K562 (cell line): ENCODE measurements around the gene ARHGAP25. TPM values are rescaled to one million over a fixed set of nuclear protein-coding genes. Genes with fewer than 3 reads are reported as not detected.

ENCODE experiments used
- ATAC-seq: fragments of 200-7000 bp; cut with Tn5 transposase; 3 replicates; pipeline ENCODE4 v1.9.1; 2020; ENCODE audit warnings: moderate library complexity
- BruUV-seq: library from RNA; stranded (reverse); fragments of 400-500 nt; replicated peaks from 2 replicates; lab custom pipeline; 2021; lab: Mats Ljungman, UMichigan
- CTCF ChIA-PET: fragments of 300-600 bp; formaldehyde crosslinking; extraction: SDS; loops from one replicate; lab custom pipeline; 2021; ENCODE audit warnings: low intra/inter-chr PET ratio; lab: Yijun Ruan, JAX
- POLR2A ChIA-PET: fragments of 300-600, 350-650 bp; sonication (Branson Sonifier 250); formaldehyde crosslinking; extraction: SDS; loops from one replicate; lab custom pipeline; 2021; ENCODE audit warnings: antibody characterized with exemption, inconsistent platforms; lab: Yijun Ruan, JAX
- DNase-seq, 4 experiments: peaks; one replicate each; pipeline versions ENCODE4 v3.0.0 to v3.0.0-alpha.2; 2011 to 2018; ENCODE audit warnings: low spot score in 3 of 4, mixed read lengths in 3 of 4; ENCODE audit errors: extremely low read depth in 1 of 4
- FAIRE-seq: peaks from 2 replicates; lab custom pipeline; 2011; peaks lifted over from hg19 to GRCh38; lab: Jason Lieb, UNC
- H2AFZ ChIP-seq: 2 replicates; pipeline ENCODE4 v1.6.0; 2011; ENCODE audit warnings: low read depth, low read length, control low read depth, inconsistent platforms
- H3K27ac ChIP-seq: fragments of 200-600 bp; 3 replicates; pipeline ENCODE4 v1.8.0; 2011; ENCODE audit warnings: low read depth, mild to moderate bottlenecking, control low read depth, inconsistent platforms, low read length, moderate library complexity, mixed read lengths; ENCODE audit errors: extremely low read depth
- H3K27me3 ChIP-seq, 2 experiments: fragments of 300-600 bp in 1 of 2; 2 replicates in 1 of 2; 3 replicates in 1 of 2; pipeline versions ENCODE4 v1.6.0 to v1.8.0; 2011; ENCODE audit warnings: inconsistent platforms in 2 of 2, low read length in 2 of 2, mild to moderate bottlenecking in 1 of 2, mixed read lengths in 1 of 2, moderate library complexity in 1 of 2; ENCODE audit not compliant: control insufficient read depth in 2 of 2, insufficient read depth in 2 of 2
- H3K36me3 ChIP-seq: fragments of 300-600 bp; 3 replicates; pipeline ENCODE4 v1.8.0; 2011; ENCODE audit warnings: mild to moderate bottlenecking, low read length, inconsistent platforms; ENCODE audit not compliant: control insufficient read depth, insufficient read depth
- H3K4me1 ChIP-seq, 2 experiments: fragments of 200-600 bp in 1 of 2; replicated peaks in 1 of 2; 2 replicates in 1 of 2; 3 replicates in 1 of 2; pipeline versions ENCODE4 v1.5.1 to v1.8.0; 2011; ENCODE audit warnings: inconsistent platforms in 2 of 2, low read length in 2 of 2, mild to moderate bottlenecking in 1 of 2, mixed read lengths in 1 of 2, moderate library complexity in 1 of 2; ENCODE audit not compliant: control insufficient read depth in 2 of 2, insufficient read depth in 2 of 2
- H3K4me2 ChIP-seq: 2 replicates; pipeline ENCODE4 v1.6.1; 2011; ENCODE audit warnings: low read length, control low read depth, inconsistent platforms, mixed read lengths; ENCODE audit not compliant: insufficient read depth
- H3K4me3 ChIP-seq: fragments of 200-600 bp; sonication (generic), shearing (Covaris generic); 2 replicates; pipeline ENCODE4 v1.5.1; 2016; ENCODE audit warnings: control low read depth, inconsistent platforms
- H3K79me2 ChIP-seq: fragments of 200-600 bp; 3 replicates; pipeline ENCODE4 v1.8.0; 2011; ENCODE audit warnings: low read length, inconsistent platforms; ENCODE audit not compliant: control insufficient read depth, insufficient read depth
- H3K9ac ChIP-seq, 2 experiments: 2 replicates each; pipeline versions ENCODE4 v1.6.0 to v1.6.1; 2011; ENCODE audit warnings: low read depth in 2 of 2, low read length in 2 of 2, control low read depth in 1 of 2, inconsistent platforms in 1 of 2, mild to moderate bottlenecking in 1 of 2, mixed read lengths in 1 of 2; ENCODE audit not compliant: insufficient read depth in 1 of 2
- H3K9me1 ChIP-seq: one replicate; pipeline ENCODE4 v1.6.0; 2011; ENCODE audit warnings: inconsistent platforms, mild to moderate bottlenecking, low read length, moderate library complexity; ENCODE audit not compliant: control insufficient read depth, insufficient read depth
- H3K9me3 ChIP-seq: replicated peaks from 2 replicates; pipeline ENCODE4 v1.5.1; 2011; ENCODE audit warnings: low read depth, low read length, inconsistent platforms; ENCODE audit not compliant: control insufficient read depth, insufficient read depth
- H4K20me1 ChIP-seq: replicated peaks from 2 replicates; pipeline ENCODE4 v1.6.1; 2011; ENCODE audit warnings: low read length, inconsistent platforms, mixed read lengths; ENCODE audit not compliant: control insufficient read depth, insufficient read depth
- MYC ChIP-seq, 2 experiments: fragments of 250-450 bp in 1 of 2; sonication (Bioruptor Pico) in 1 of 2; IDR thresholded peaks; 2 replicates each; pipeline versions ENCODE4 v1.5.1 to v1.6.1; 2012 to 2021; ENCODE audit warnings: low read depth in 2 of 2, borderline replicate concordance in 1 of 2, improper control_type of control experiment in 1 of 2, low read length in 1 of 2, mild to moderate bottlenecking in 1 of 2, moderate library complexity in 1 of 2
- WGBS: fragments of 100-300 bp; shearing (Covaris generic); methylation state at CpG from one replicate; pipeline ENCODE4 v1.1.6; 2016; ENCODE audit warnings: low coverage, mixed read lengths; ENCODE audit not compliant: insufficient coverage; ENCODE audit errors: missing lambda C conversion rate; 5-methylcytosine and 5-hydroxymethylcytosine counted together
- in situ Hi-C: fragments of 300-500 bp; cut with MboI; formaldehyde crosslinking; loops from 4 replicates; pipeline ENCODE4 v1.15.0; 2018; ENCODE audit warnings: inconsistent platforms, mixed read lengths
- intact Hi-C: fragments of 100-400 bp; cut with micrococcal nuclease; formaldehyde crosslinking; loops from 2 replicates; pipeline ENCODE4 v1.14.2; 2022
- polyA plus RNA-seq, 8 experiments: library from polyadenylated mRNA; depleted of rRNA in 4 of 8; stranded (reverse) in 5 of 8; unstranded in 3 of 8; fragments of >200 nt; fragmentation: Nextera tagmentation in 2 of 8; fragmentation: Illumina TruSeq in 1 of 8; extraction: Ambion mirVana in 2 of 8; extraction: Trizol in 1 of 8; gene quantifications; 2 replicates each; pipeline versions ENCODE4 v1.2.1 to v1.2.3, GENCODE V29; 2011 to 2014; ENCODE audit warnings: inconsistent platforms in 1 of 8, missing spikeins in 1 of 8
- total RNA-seq, 7 experiments: library from RNA; depleted of rRNA in 6 of 7; stranded (reverse); fragments of >200 nt in 6 of 7; fragmentation: Illumina TruSeq in 2 of 7; extraction: Trizol in 2 of 7; gene quantifications; 2 replicates each; pipeline versions ENCODE4 v1.2.1 to v1.2.3, GENCODE V29; 2011 to 2021; ENCODE audit warnings: low replicate concordance in 1 of 7
- TF ChIP-seq, protein P1 (sequence below): sonication (generic); formaldehyde crosslinking; IDR thresholded peaks from 2 replicates; pipeline ENCODE4 v1.8.0; 2022; ENCODE audit warnings: missing genetic modification reagents, mild to moderate bottlenecking, borderline replicate concordance
- TF ChIP-seq, protein P2 (sequence below): fragments of 450-650 bp; IDR thresholded peaks from 2 replicates; pipeline ENCODE4 v1.6.1; 2016; ENCODE audit warnings: mild to moderate bottlenecking, moderate library complexity
- TF ChIP-seq, protein P3 (sequence below), 3 experiments: IDR thresholded peaks in 2 of 3; conservative IDR thresholded peaks in 1 of 3; 2 replicates each; pipeline ENCODE4 v1.5.1; 2011 to 2012; ENCODE audit warnings: low read length in 3 of 3, mild to moderate bottlenecking in 3 of 3, control low read depth in 2 of 3, improper control_type of control experiment in 1 of 3, inconsistent platforms in 1 of 3, low read depth in 1 of 3, mixed read lengths in 1 of 3, moderate library complexity in 1 of 3; ENCODE audit not compliant: insufficient read depth in 2 of 3

Gene ARHGAP25
- total and polyA plus RNA-seq, 9 of the 15 experiments (the other 6 are each of a cell fraction or from before 2014, with no cell fraction given) = 4.9 to 14.8 (median 10.7) TPM

DNA sequence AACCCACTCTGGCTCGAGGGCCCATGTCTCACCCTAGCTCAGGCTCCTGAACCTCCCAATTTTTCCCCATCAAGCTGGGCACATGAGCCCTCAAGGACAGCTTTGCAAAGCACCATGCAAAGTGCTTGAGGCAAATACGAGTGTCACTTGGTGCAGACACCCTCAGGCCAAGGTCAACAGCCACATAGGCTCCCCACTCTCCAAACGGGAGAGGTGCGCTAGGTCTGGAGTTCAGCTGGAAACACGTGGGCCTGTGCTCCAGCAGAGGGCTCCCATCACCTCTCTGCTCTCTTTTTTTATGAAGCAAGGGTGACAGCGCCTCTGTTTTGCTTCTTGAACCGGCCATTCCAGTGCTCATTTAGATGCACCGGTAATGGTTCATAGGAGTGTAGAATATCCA is 11.9 kb upstream of the ARHGAP25 start:
- Histone ChIP-seq H3K27ac (no peak overlapping the region), H3K9me1 (no peaks in the 10 kb centered on the region), H2AFZ (peak overlapping the region; percentile 34; the same call in 1 of the 2 replicates), H4K20me1 (no peaks in the 10 kb centered on the region), H3K79me2 (no peaks in the 10 kb centered on the region), H3K4me1 (peaks cover 0 to 9% of the 10 kb centered on the region in 2 experiments; a peak in 4 of 5 replicates), H3K9me3 (no peaks in the 10 kb centered on the region), H3K9ac (no peak overlapping the region), H3K4me3 (no peak overlapping the region), H3K27me3 (no peaks in the 10 kb centered on the region), H3K36me3 (no peaks in the 10 kb centered on the region), H3K4me2 (no peak overlapping the region)
- in situ Hi-C loops (no loop called here), intact Hi-C loops (no loop called here)
- BruUV-seq = no TSS peak
- FAIRE-seq (peak; percentile 79), DNase-seq (peak; percentile 26 to 50 (median 31)), ATAC-seq (peak; percentile 87)
- ChIA-PET CTCF (no interaction called here), POLR2A (interaction anchor here (0.5 to 2.3 kb wide), 5 partner anchors 11 to 249 kb away, joined by 3 to 7 read pairs (median 4); no protein-coding TSS in a partner anchor)
- WGBS = 38% methylated on average over 8 of the region's 8 CpGs
- TF ChIP-seq MYC (IDR thresholded peaks at IDR 0.05; ENCODE audit: low read depth, low read length) (peak; percentile 50; the same call in 1 of the 2 replicates), MYC (CRISPR knock-in tag; IDR thresholded peaks at IDR 0.05; ENCODE audit: borderline replicate concordance, low read depth) (no peak)
- TF ChIP-seq, protein P1, sequence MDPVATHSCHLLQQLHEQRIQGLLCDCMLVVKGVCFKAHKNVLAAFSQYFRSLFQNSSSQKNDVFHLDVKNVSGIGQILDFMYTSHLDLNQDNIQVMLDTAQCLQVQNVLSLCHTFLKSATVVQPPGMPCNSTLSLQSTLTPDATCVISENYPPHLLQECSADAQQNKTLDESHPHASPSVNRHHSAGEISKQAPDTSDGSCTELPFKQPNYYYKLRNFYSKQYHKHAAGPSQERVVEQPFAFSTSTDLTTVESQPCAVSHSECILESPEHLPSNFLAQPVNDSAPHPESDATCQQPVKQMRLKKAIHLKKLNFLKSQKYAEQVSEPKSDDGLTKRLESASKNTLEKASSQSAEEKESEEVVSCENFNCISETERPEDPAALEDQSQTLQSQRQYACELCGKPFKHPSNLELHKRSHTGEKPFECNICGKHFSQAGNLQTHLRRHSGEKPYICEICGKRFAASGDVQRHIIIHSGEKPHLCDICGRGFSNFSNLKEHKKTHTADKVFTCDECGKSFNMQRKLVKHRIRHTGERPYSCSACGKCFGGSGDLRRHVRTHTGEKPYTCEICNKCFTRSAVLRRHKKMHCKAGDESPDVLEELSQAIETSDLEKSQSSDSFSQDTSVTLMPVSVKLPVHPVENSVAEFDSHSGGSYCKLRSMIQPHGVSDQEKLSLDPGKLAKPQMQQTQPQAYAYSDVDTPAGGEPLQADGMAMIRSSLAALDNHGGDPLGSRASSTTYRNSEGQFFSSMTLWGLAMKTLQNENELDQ (CRISPR knock-in tag) = no peak
- TF ChIP-seq, protein P2, sequence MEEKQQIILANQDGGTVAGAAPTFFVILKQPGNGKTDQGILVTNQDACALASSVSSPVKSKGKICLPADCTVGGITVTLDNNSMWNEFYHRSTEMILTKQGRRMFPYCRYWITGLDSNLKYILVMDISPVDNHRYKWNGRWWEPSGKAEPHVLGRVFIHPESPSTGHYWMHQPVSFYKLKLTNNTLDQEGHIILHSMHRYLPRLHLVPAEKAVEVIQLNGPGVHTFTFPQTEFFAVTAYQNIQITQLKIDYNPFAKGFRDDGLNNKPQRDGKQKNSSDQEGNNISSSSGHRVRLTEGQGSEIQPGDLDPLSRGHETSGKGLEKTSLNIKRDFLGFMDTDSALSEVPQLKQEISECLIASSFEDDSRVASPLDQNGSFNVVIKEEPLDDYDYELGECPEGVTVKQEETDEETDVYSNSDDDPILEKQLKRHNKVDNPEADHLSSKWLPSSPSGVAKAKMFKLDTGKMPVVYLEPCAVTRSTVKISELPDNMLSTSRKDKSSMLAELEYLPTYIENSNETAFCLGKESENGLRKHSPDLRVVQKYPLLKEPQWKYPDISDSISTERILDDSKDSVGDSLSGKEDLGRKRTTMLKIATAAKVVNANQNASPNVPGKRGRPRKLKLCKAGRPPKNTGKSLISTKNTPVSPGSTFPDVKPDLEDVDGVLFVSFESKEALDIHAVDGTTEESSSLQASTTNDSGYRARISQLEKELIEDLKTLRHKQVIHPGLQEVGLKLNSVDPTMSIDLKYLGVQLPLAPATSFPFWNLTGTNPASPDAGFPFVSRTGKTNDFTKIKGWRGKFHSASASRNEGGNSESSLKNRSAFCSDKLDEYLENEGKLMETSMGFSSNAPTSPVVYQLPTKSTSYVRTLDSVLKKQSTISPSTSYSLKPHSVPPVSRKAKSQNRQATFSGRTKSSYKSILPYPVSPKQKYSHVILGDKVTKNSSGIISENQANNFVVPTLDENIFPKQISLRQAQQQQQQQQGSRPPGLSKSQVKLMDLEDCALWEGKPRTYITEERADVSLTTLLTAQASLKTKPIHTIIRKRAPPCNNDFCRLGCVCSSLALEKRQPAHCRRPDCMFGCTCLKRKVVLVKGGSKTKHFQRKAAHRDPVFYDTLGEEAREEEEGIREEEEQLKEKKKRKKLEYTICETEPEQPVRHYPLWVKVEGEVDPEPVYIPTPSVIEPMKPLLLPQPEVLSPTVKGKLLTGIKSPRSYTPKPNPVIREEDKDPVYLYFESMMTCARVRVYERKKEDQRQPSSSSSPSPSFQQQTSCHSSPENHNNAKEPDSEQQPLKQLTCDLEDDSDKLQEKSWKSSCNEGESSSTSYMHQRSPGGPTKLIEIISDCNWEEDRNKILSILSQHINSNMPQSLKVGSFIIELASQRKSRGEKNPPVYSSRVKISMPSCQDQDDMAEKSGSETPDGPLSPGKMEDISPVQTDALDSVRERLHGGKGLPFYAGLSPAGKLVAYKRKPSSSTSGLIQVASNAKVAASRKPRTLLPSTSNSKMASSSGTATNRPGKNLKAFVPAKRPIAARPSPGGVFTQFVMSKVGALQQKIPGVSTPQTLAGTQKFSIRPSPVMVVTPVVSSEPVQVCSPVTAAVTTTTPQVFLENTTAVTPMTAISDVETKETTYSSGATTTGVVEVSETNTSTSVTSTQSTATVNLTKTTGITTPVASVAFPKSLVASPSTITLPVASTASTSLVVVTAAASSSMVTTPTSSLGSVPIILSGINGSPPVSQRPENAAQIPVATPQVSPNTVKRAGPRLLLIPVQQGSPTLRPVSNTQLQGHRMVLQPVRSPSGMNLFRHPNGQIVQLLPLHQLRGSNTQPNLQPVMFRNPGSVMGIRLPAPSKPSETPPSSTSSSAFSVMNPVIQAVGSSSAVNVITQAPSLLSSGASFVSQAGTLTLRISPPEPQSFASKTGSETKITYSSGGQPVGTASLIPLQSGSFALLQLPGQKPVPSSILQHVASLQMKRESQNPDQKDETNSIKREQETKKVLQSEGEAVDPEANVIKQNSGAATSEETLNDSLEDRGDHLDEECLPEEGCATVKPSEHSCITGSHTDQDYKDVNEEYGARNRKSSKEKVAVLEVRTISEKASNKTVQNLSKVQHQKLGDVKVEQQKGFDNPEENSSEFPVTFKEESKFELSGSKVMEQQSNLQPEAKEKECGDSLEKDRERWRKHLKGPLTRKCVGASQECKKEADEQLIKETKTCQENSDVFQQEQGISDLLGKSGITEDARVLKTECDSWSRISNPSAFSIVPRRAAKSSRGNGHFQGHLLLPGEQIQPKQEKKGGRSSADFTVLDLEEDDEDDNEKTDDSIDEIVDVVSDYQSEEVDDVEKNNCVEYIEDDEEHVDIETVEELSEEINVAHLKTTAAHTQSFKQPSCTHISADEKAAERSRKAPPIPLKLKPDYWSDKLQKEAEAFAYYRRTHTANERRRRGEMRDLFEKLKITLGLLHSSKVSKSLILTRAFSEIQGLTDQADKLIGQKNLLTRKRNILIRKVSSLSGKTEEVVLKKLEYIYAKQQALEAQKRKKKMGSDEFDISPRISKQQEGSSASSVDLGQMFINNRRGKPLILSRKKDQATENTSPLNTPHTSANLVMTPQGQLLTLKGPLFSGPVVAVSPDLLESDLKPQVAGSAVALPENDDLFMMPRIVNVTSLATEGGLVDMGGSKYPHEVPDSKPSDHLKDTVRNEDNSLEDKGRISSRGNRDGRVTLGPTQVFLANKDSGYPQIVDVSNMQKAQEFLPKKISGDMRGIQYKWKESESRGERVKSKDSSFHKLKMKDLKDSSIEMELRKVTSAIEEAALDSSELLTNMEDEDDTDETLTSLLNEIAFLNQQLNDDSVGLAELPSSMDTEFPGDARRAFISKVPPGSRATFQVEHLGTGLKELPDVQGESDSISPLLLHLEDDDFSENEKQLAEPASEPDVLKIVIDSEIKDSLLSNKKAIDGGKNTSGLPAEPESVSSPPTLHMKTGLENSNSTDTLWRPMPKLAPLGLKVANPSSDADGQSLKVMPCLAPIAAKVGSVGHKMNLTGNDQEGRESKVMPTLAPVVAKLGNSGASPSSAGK = peak; percentile 31
- TF ChIP-seq, protein P3, sequence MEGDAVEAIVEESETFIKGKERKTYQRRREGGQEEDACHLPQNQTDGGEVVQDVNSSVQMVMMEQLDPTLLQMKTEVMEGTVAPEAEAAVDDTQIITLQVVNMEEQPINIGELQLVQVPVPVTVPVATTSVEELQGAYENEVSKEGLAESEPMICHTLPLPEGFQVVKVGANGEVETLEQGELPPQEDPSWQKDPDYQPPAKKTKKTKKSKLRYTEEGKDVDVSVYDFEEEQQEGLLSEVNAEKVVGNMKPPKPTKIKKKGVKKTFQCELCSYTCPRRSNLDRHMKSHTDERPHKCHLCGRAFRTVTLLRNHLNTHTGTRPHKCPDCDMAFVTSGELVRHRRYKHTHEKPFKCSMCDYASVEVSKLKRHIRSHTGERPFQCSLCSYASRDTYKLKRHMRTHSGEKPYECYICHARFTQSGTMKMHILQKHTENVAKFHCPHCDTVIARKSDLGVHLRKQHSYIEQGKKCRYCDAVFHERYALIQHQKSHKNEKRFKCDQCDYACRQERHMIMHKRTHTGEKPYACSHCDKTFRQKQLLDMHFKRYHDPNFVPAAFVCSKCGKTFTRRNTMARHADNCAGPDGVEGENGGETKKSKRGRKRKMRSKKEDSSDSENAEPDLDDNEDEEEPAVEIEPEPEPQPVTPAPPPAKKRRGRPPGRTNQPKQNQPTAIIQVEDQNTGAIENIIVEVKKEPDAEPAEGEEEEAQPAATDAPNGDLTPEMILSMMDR (IDR thresholded peaks at IDR 0.05 in 2 of 3, conservative IDR thresholded peaks at IDR 0.05 in 1 of 3; ENCODE audit: insufficient read depth in 2 of 3, low read depth in 1 of 3, low read length in 3 of 3) = peak; percentile 52 to 58 (median 52)
